Measurements from ENCODE around the gene CAMK1D.

The CAMK1D gene

GRCh38 chr10:12875100-12875499 is 525.8 kb downstream of the CAMK1D start:
- no peak overlapping the region for H3K4me2 ChIP-seq (ENCODE audit: low read length)
- H3K36me3 ChIP-seq (ENCODE audit: control insufficient read depth, low read length), result no peaks in the 10 kb centered on the region
- no peaks in the 10 kb centered on the region for H3K9me2 ChIP-seq (replicated peaks; ENCODE audit: control insufficient read depth, low read length)
- H3K27ac ChIP-seq (ENCODE audit: low read depth, low read length), result no peak overlapping the region
- H4K20me1 ChIP-seq (ENCODE audit: control insufficient read depth, insufficient read depth, low read depth, low read length), result no peaks in the 10 kb centered on the region
- 0 out of 2 replicates have a peak, but pooled peaks cover 3% of the 10 kb centered on the region for H3K9me3 ChIP-seq (ENCODE audit: control insufficient read depth, insufficient read depth, low read length)
- no peaks in the 10 kb centered on the region for H3K4me1 ChIP-seq (ENCODE audit: control insufficient read depth, low read length)
- TF ChIP-seq CTCF (IDR thresholded peaks at IDR 0.05; ENCODE audit: low read depth, low read length, poor library complexity, severe bottlenecking), result no peak
- peaks cover 3% of the 10 kb centered on the region; the same call in 1 of the 2 replicates for H3K27me3 ChIP-seq (ENCODE audit: control insufficient read depth, low read length)
- H3F3A ChIP-seq (ENCODE audit: control insufficient read depth, insufficient read depth), result no peaks in the 10 kb centered on the region
- no peak overlapping the region for H3K4me3 ChIP-seq (ENCODE audit: low read length)
- H3K79me2 ChIP-seq (ENCODE audit: control insufficient read depth, low read length), result no peaks in the 10 kb centered on the region

DNA sequence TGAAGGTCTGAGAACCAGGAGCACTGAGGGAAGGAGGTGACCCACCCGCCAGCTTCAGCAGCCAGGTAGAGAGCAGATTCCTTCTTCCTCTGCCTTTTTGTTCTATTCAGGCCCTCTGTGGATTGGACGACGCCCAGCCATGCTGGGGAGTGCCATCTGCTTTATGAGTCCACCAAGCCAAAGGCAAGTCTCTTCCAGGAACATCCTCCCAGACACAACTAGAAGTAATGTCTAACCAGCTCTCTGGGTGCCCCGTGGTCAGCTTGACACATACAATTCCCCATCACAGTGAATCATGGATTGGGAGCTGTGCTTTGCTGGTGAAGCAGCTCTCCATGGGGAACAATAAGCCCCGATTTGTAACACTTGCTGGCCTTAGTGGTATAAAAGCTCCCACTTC is 526.9 kb downstream of the CAMK1D start:
- Histone ChIP-seq H3K4me1 (ENCODE audit: control insufficient read depth, low read length) (no peaks in the 10 kb centered on the region), H3K36me3 (ENCODE audit: control insufficient read depth, low read length) (no peaks in the 10 kb centered on the region), H3K27ac (ENCODE audit: low read depth, low read length) (no peak overlapping the region), H3K4me2 (ENCODE audit: low read length) (no peak overlapping the region), H3K27me3 (ENCODE audit: control insufficient read depth, low read length) (0 out of 2 replicates have a peak, but pooled peaks cover 3% of the 10 kb centered on the region), H3K9me2 (replicated peaks; ENCODE audit: control insufficient read depth, low read length) (no peaks in the 10 kb centered on the region), H3K9me3 (ENCODE audit: control insufficient read depth, insufficient read depth, low read length) (0 out of 2 replicates have a peak, but pooled peaks cover 3% of the 10 kb centered on the region), H4K20me1 (ENCODE audit: control insufficient read depth, insufficient read depth, low read depth, low read length) (no peaks in the 10 kb centered on the region), H3F3A (ENCODE audit: control insufficient read depth, insufficient read depth) (no peaks in the 10 kb centered on the region), H3K4me3 (ENCODE audit: low read length) (no peak overlapping the region), H3K79me2 (ENCODE audit: control insufficient read depth, low read length) (no peaks in the 10 kb centered on the region)
- TF ChIP-seq EZH2phosphoT487 (IDR thresholded peaks at IDR 0.05; ENCODE audit: borderline replicate concordance, low read length) (no peak), CTCF (IDR thresholded peaks at IDR 0.05; ENCODE audit: low read depth, low read length, poor library complexity, severe bottlenecking) (no peak)

- TF ChIP-seq CTCF (IDR thresholded peaks at IDR 0.05; ENCODE audit: low read depth, low read length, poor library complexity, severe bottlenecking) (no peak), EZH2phosphoT487 (IDR thresholded peaks at IDR 0.05; ENCODE audit: borderline replicate concordance, low read length) (no peak)
- peaks cover 3% of the 10 kb centered on the region; the same call in 1 of the 2 replicates for H3K27me3 ChIP-seq (ENCODE audit: control insufficient read depth, low read length)
- no peaks in the 10 kb centered on the region for H4K20me1 ChIP-seq (ENCODE audit: control insufficient read depth, insufficient read depth, low read depth, low read length)
- H3K79me2 ChIP-seq (ENCODE audit: control insufficient read depth, low read length), result no peaks in the 10 kb centered on the region
- no peaks in the 10 kb centered on the region for H3K36me3 ChIP-seq (ENCODE audit: control insufficient read depth, low read length)
- H3K9me3 ChIP-seq (ENCODE audit: control insufficient read depth, insufficient read depth, low read length), result 0 out of 2 replicates have a peak, but pooled peaks cover 3% of the 10 kb centered on the region
- no peaks in the 10 kb centered on the region for H3F3A ChIP-seq (ENCODE audit: control insufficient read depth, insufficient read depth)
- no peak overlapping the region for H3K4me2 ChIP-seq (ENCODE audit: low read length)
- H3K9me2 ChIP-seq (replicated peaks; ENCODE audit: control insufficient read depth, low read length), result no peaks in the 10 kb centered on the region
- no peak overlapping the region for H3K4me3 ChIP-seq (ENCODE audit: low read length)
- H3K4me1 ChIP-seq (ENCODE audit: control insufficient read depth, low read length), result no peaks in the 10 kb centered on the region
- H3K27ac ChIP-seq (ENCODE audit: low read depth, low read length), result no peak overlapping the region
Observed at GRCh38 chr10:12877150-12877549, 527.8 kb downstream of the CAMK1D start.

All from DOHH2 (cell line).